ENCODE measurements around the gene FBN2. TPM values are rescaled to one million over a fixed set of nuclear protein-coding genes. Genes with fewer than 3 reads are reported as not detected.
"Not testable (repeated sequence)": the region's sequence is repeated elsewhere in the genome, so short reads cannot be mapped to it uniquely, and the experiment has no call there.

The FBN2 gene
- total RNA-seq, 1 experiment from 2014 or later, result 0.72 TPM

- no peak for DNase-seq (ENCODE audit: low read depth)
Observed at GRCh38 chr5:128362370-128362769, 175.7 kb downstream of the FBN2 start.

GRCh38 chr5:128358826-128359225, 179.2 kb downstream of the FBN2 start:
- peak; percentile 4 for DNase-seq (ENCODE audit: low read depth)

GRCh38 chr5:128357226-128357625, 180.8 kb downstream of the FBN2 start:
- DNase-seq (ENCODE audit: low read depth), result no peak

GRCh38 chr5:128355961-128356360, 182.1 kb downstream of the FBN2 start:
- peak; percentile 9 for DNase-seq (ENCODE audit: low read depth)

GRCh38 chr5:128353441-128354107, 184.5 kb downstream of the FBN2 start:
- no peak for DNase-seq (ENCODE audit: low read depth)

GRCh38 chr5:128350705-128351104, 187.3 kb downstream of the FBN2 start:
- DNase-seq (ENCODE audit: low read depth), result no peak

GRCh38 chr5:128349044-128349858, 188.8 kb downstream of the FBN2 start:
- no peak for DNase-seq (ENCODE audit: low read depth)

- no peak for DNase-seq (ENCODE audit: low read depth)
Observed at GRCh38 chr5:128346038-128346437, 192.0 kb downstream of the FBN2 start.

- no peak for DNase-seq (ENCODE audit: low read depth)
Observed at GRCh38 chr5:128345247-128345646, 192.8 kb downstream of the FBN2 start.

- no peak for DNase-seq (ENCODE audit: low read depth)
Observed at GRCh38 chr5:128343168-128343567, 194.9 kb downstream of the FBN2 start.

GRCh38 chr5:128341056-128341455, 197.0 kb downstream of the FBN2 start:
- DNase-seq (ENCODE audit: low read depth), result no peak

GRCh38 chr5:128340648-128341047, 197.4 kb downstream of the FBN2 start:
- DNase-seq (ENCODE audit: low read depth), result no peak

- no peak for DNase-seq (ENCODE audit: low read depth)
Observed at GRCh38 chr5:128339585-128339984, 198.5 kb downstream of the FBN2 start.

GRCh38 chr5:128338649-128339048, 199.4 kb downstream of the FBN2 start:
- DNase-seq (ENCODE audit: low read depth), result no peak

GRCh38 chr5:128335339-128335738, 202.7 kb downstream of the FBN2 start:
- DNase-seq (ENCODE audit: low read depth), result no peak

- no peak for DNase-seq (ENCODE audit: low read depth)
Observed at GRCh38 chr5:128334010-128334716, 203.9 kb downstream of the FBN2 start.

- DNase-seq (ENCODE audit: low read depth), result no peak
Observed at GRCh38 chr5:128331261-128331660, 206.8 kb downstream of the FBN2 start.

- DNase-seq (ENCODE audit: low read depth), result no peak
Observed at GRCh38 chr5:128329386-128329939, 208.6 kb downstream of the FBN2 start.

- DNase-seq (ENCODE audit: low read depth), result no peak
Observed at GRCh38 chr5:128328446-128328845, 209.6 kb downstream of the FBN2 start.

- no peak for DNase-seq (ENCODE audit: low read depth)
Observed at GRCh38 chr5:128328007-128328406, 210.0 kb downstream of the FBN2 start.

- DNase-seq (ENCODE audit: low read depth), result not testable (repeated sequence)
Observed at GRCh38 chr5:128321418-128321817, 216.6 kb downstream of the FBN2 start.

GRCh38 chr5:128318691-128319090, 219.4 kb downstream of the FBN2 start:
- no peak for DNase-seq (ENCODE audit: low read depth)

Data from RPMI7951 (cell line).